ENCODE results near the gene PVALB.

PVALB gene

GRCh38 chr22:36816636-36817524, at the start of gene PVALB:
Gene PVALB (minus strand): TSS chr22:36817035. CDS start chr22:36817005, 30 bp downstream.
- no peak for DNase-seq

- DNase-seq = no peak
Measured at GRCh38 chr22:36865346-36865745, 48.5 kb upstream of the PVALB start.

GRCh38 chr22:36864454-36865215, 47.8 kb upstream of the PVALB start:
- no peak for DNase-seq

- no peak for DNase-seq
Measured at GRCh38 chr22:36863979-36864378, 47.1 kb upstream of the PVALB start.

- DNase-seq = no peak
Measured at GRCh38 chr22:36863281-36863680, 46.4 kb upstream of the PVALB start.

GRCh38 chr22:36862251-36863242, 45.7 kb upstream of the PVALB start:
- no peak for DNase-seq

GRCh38 chr22:36860821-36861659, 44.2 kb upstream of the PVALB start, which contains the start of gene NCF4:
Gene NCF4 (plus strand): TSS chr22:36861006. CDS start chr22:36861172, 166 bp downstream.
- no peak for DNase-seq

- no peak for DNase-seq
Measured at GRCh38 chr22:36860438-36860820, 43.6 kb upstream of the PVALB start.

- DNase-seq = no peak
Measured at GRCh38 chr22:36860017-36860416, 43.2 kb upstream of the PVALB start.

- no peak for DNase-seq
Measured at GRCh38 chr22:36858966-36859365, 42.1 kb upstream of the PVALB start.

DNA sequence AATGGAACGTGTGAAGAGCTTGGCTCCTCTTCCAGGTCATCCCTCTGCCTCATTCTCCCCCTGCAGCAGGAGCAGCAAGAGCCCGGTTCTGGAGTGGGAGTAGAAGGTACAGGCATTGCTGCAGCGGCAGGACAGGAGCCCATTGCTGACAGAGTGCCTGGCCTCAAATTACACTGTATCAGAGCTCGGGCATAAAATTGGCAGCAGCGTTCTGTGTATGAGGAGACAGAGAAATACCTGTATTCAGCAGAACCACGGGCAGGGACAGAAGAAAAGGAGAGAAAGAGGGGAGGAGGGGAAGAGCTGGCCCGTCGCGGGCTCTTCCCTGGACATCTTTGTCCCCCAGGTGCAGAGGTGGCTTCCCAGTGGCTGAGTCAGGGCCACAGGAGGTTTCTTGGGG, 41.3 kb upstream of the PVALB start:
- no peak for DNase-seq

DNA sequence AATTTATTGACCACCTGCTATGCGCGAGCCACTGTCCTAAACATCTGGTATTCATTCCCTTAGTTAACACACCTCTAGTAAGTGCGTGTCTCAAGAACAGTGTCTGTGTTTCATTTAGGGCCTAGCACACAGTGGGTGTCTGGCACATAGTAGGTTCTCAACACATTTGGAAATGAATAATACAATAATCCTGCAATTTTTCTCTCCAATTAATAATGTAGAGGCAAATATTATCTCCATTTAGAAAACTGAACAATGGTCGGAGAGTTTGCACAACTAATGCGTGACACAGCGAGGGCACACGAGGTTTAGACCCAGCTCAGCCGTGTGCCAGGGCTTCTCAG, 39.9 kb upstream of the PVALB start:
- no peak for DNase-seq

- DNase-seq = peak; percentile 41
Measured at GRCh38 chr22:36856121-36856791, 39.4 kb upstream of the PVALB start.

- no peak for DNase-seq
Measured at GRCh38 chr22:36855478-36855877, 38.6 kb upstream of the PVALB start.

DNA sequence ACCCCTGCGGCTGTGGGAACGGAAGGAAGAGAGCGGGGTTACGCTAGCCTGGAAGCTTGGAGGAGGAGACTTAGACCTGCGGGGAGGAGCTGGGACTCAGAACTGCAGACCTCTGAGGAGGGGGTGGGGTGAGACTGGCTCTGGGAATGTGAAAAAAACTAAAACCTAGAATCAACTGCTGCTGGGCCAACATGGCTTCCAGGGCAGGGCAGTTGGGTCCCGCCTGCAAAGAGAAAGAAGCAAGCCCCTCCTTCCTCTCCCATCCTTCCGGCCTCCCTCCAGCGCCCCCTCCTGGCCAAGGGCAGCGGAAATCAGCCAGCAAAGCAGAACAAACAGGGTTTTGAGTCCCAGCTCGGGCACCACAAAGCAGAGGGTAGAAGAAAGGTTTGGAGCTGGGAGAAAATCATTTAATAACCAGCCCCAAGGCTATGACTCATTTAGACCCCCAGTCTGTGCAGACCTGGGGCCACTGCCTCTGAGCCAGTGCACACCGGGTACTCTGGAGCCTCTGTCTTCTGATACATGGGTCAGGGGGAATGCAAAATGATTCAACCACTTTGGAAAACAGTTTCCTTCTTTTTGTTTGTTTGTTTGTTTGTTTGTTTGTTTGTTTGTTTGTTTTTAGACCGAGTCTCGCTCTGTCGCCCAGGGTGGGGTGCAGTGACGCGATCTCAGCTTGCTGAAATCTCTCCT, 36.7 kb upstream of the PVALB start:
- DNase-seq = no peak

GRCh38 chr22:36852056-36852973, 35.5 kb upstream of the PVALB start:
- DNase-seq = no peak

GRCh38 chr22:36850682-36851081, 33.8 kb upstream of the PVALB start:
- no peak for DNase-seq

DNA sequence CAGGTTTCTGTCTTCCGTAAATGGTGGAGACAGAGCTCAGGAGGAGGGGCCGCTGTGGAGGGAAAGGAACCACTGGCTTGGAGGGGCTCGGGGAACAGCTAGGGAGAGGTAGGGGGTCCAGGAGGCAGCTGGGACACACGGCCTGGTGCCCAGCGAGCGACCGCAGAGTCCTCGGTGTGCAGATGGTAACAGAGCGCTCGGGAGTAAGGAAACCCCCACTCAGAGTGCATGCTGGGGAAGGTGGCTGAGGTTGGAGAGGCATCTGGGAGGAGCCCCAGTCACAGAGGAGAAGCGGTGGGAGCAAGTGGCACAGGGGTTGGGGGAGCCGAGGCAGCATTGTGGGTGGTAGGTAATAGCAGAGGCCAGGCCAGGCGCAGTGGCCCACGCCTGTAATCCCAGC, 33.2 kb upstream of the PVALB start:
- DNase-seq = no peak

DNA sequence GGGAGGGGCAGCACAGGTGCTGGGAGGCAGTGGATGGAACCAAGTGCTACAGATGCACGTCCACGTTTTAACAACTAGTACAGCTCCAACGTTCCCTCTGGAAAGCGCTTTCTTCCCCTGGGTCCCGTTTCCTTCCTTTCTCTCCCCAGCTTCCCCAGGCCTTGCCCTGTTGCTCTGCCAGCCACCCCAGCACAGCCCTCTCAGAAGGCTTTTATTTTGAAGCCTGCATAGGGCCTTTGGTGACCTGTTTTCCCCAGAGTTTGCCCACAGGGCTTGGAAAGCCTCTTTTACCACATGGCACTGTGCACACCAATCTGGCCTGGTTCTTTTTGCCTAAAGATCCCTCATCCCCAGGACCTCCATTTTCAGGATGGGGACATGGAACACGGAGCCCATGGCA, 30.1 kb upstream of the PVALB start:
- DNase-seq = no peak

GRCh38 chr22:36846271-36846670, 29.4 kb upstream of the PVALB start:
- DNase-seq = no peak
